HEK293 (cell line): ENCODE measurements around the gene ANKRD9.

Experiments used
- BCL11A ChIP-seq: fragments of 450-650 bp; formaldehyde crosslinking; IDR thresholded peaks from 2 replicates; pipeline ENCODE4 v1.5.1; 2016; ENCODE audit warnings: low read depth, missing biosample characterization, missing genetic modification characterization
- CTCF ChIP-seq: fragments of 450-650 bp; formaldehyde crosslinking; IDR thresholded peaks from 2 replicates; pipeline ENCODE4 v1.5.1; 2016; ENCODE audit warnings: missing biosample characterization, missing genetic modification characterization
- HOXD13 ChIP-seq: sonication (generic); formaldehyde crosslinking; IDR thresholded peaks from 2 replicates; pipeline ENCODE4 v1.8.0; 2022; ENCODE audit warnings: missing genetic modification reagents, borderline replicate concordance
- IKZF3 ChIP-seq: fragments of 450-650 bp; IDR thresholded peaks from 2 replicates; pipeline ENCODE4 v1.5.0; 2018; ENCODE audit warnings: missing biosample characterization, mild to moderate bottlenecking, missing genetic modification characterization, moderate library complexity
- KLF17 ChIP-seq: fragments of 450-650 bp; formaldehyde crosslinking; IDR thresholded peaks from 2 replicates; pipeline ENCODE4 v1.5.1; 2016; ENCODE audit warnings: missing biosample characterization, missing genetic modification characterization
- KLF7 ChIP-seq: fragments of 450-650 bp; formaldehyde crosslinking; IDR thresholded peaks from 2 replicates; pipeline ENCODE4 v1.5.1; 2016; ENCODE audit warnings: missing biosample characterization, missing genetic modification characterization, borderline replicate concordance
- KLF9 ChIP-seq: fragments of 450-650 bp; formaldehyde crosslinking; IDR thresholded peaks from 2 replicates; pipeline ENCODE4 v1.5.1; 2016; ENCODE audit warnings: missing biosample characterization, missing genetic modification characterization, low read depth
- OSR2 ChIP-seq: fragments of 450-650 bp; formaldehyde crosslinking; IDR thresholded peaks from 2 replicates; pipeline ENCODE4 v1.5.1; 2016; ENCODE audit warnings: missing biosample characterization, missing genetic modification characterization
- OVOL3 ChIP-seq: fragments of 450-650 bp; formaldehyde crosslinking; IDR thresholded peaks from 2 replicates; pipeline ENCODE4 v1.5.1; 2016; ENCODE audit warnings: missing biosample characterization, missing genetic modification characterization
- SALL2 ChIP-seq: fragments of 450-650 bp; formaldehyde crosslinking; IDR thresholded peaks from 2 replicates; pipeline ENCODE4 v1.5.0; 2017; ENCODE audit warnings: missing biosample characterization, mild to moderate bottlenecking, missing genetic modification characterization, borderline replicate concordance
- SCRT1 ChIP-seq: fragments of 450-650 bp; formaldehyde crosslinking; IDR thresholded peaks from 2 replicates; pipeline ENCODE4 v1.5.1; 2016; ENCODE audit warnings: missing biosample characterization, missing genetic modification characterization, borderline replicate concordance
- SP7 ChIP-seq: fragments of 450-650 bp; formaldehyde crosslinking; IDR thresholded peaks from 2 replicates; pipeline ENCODE4 v1.5.1; 2016; ENCODE audit warnings: missing biosample characterization, missing genetic modification characterization
- ZBTB1 ChIP-seq: fragments of 450-650 bp; formaldehyde crosslinking; IDR thresholded peaks from 2 replicates; pipeline ENCODE4 v1.5.1; 2016; ENCODE audit warnings: missing biosample characterization, missing genetic modification characterization
- ZFP41 ChIP-seq: fragments of 450-650 bp; formaldehyde crosslinking; IDR thresholded peaks from 2 replicates; pipeline ENCODE4 v1.5.1; 2016; ENCODE audit warnings: missing biosample characterization, missing genetic modification characterization, borderline replicate concordance
- ZNF10 ChIP-seq: fragments of 450-650 bp; formaldehyde crosslinking; IDR thresholded peaks from 2 replicates; pipeline ENCODE4 v1.5.1; 2017; ENCODE audit warnings: missing biosample characterization, missing genetic modification characterization
- ZNF2 ChIP-seq: fragments of 450-650 bp; formaldehyde crosslinking; IDR thresholded peaks from 2 replicates; pipeline ENCODE4 v1.5.1; 2016; ENCODE audit warnings: missing biosample characterization, missing genetic modification characterization
- ZNF211 ChIP-seq: fragments of 450-650 bp; formaldehyde crosslinking; IDR thresholded peaks from 2 replicates; pipeline ENCODE4 v1.5.1; 2016; ENCODE audit warnings: low read depth, missing biosample characterization, missing genetic modification characterization
- ZNF23 ChIP-seq: fragments of 450-650 bp; formaldehyde crosslinking; IDR thresholded peaks from 2 replicates; pipeline ENCODE4 v1.5.1; 2016; ENCODE audit warnings: missing biosample characterization, missing genetic modification characterization, borderline replicate concordance
- ZNF239 ChIP-seq: fragments of 450-650 bp; formaldehyde crosslinking; IDR thresholded peaks from 2 replicates; pipeline ENCODE4 v1.5.1; 2016; ENCODE audit warnings: missing biosample characterization, missing genetic modification characterization
- ZNF335 ChIP-seq: fragments of 450-650 bp; formaldehyde crosslinking; conservative IDR thresholded peaks from 2 replicates; pipeline ENCODE4 v1.5.1; 2016; ENCODE audit warnings: missing biosample characterization, missing genetic modification characterization
- ZNF391 ChIP-seq: fragments of 450-650 bp; formaldehyde crosslinking; IDR thresholded peaks from 2 replicates; pipeline ENCODE4 v1.5.1; 2016; ENCODE audit warnings: low read depth, missing biosample characterization, missing genetic modification characterization, borderline replicate concordance
- ZNF488 ChIP-seq: fragments of 450-650 bp; formaldehyde crosslinking; IDR thresholded peaks from 2 replicates; pipeline ENCODE4 v1.5.1; 2016; ENCODE audit warnings: missing biosample characterization, missing genetic modification characterization
- ZNF544 ChIP-seq: fragments of 450-650 bp; formaldehyde crosslinking; IDR thresholded peaks from 2 replicates; pipeline ENCODE4 v1.5.0; 2017; ENCODE audit warnings: missing biosample characterization, missing genetic modification characterization
- ZNF548 ChIP-seq: fragments of 450-650 bp; formaldehyde crosslinking; IDR thresholded peaks from 2 replicates; pipeline ENCODE4 v1.5.1; 2016; ENCODE audit warnings: missing biosample characterization, missing genetic modification characterization
- ZNF549 ChIP-seq: fragments of 450-650 bp; IDR thresholded peaks from 2 replicates; pipeline ENCODE4 v1.5.1; 2018; ENCODE audit warnings: missing biosample characterization, missing genetic modification characterization, mild to moderate bottlenecking, inconsistent platforms, moderate library complexity
- ZNF571 ChIP-seq: fragments of 450-650 bp; formaldehyde crosslinking; IDR thresholded peaks from 2 replicates; pipeline ENCODE4 v1.5.0; 2017; ENCODE audit warnings: missing biosample characterization, missing genetic modification characterization
- ZNF610 ChIP-seq: fragments of 450-650 bp; formaldehyde crosslinking; IDR thresholded peaks from 2 replicates; pipeline ENCODE4 v1.5.1; 2016; ENCODE audit warnings: missing biosample characterization, missing genetic modification characterization, borderline replicate concordance
- ZNF660 ChIP-seq: fragments of 450-650 bp; IDR thresholded peaks from 2 replicates; pipeline ENCODE4 v1.5.1; 2018; ENCODE audit warnings: missing biosample characterization, mild to moderate bottlenecking, missing genetic modification characterization
- ZNF701 ChIP-seq: fragments of 450-650 bp; formaldehyde crosslinking; IDR thresholded peaks from 2 replicates; pipeline ENCODE4 v1.5.1; 2016; ENCODE audit warnings: missing biosample characterization, missing genetic modification characterization
- ZNF791 ChIP-seq: fragments of 450-650 bp; formaldehyde crosslinking; IDR thresholded peaks from 2 replicates; pipeline ENCODE4 v1.5.1; 2016; ENCODE audit warnings: missing biosample characterization, missing genetic modification characterization
- ZSCAN30 ChIP-seq: fragments of 450-650 bp; IDR thresholded peaks from 2 replicates; pipeline ENCODE4 v1.5.1; 2018; ENCODE audit warnings: missing biosample characterization, mild to moderate bottlenecking, missing genetic modification characterization, moderate library complexity
- TF ChIP-seq, protein P1 (sequence below): fragments of 450-650 bp; formaldehyde crosslinking; IDR thresholded peaks from 2 replicates; pipeline ENCODE4 v1.5.1; 2016; ENCODE audit warnings: missing biosample characterization, missing genetic modification characterization
- TF ChIP-seq, protein P2 (sequence below): fragments of 450-650 bp; formaldehyde crosslinking; IDR thresholded peaks from 2 replicates; pipeline ENCODE4 v1.5.1; 2016; ENCODE audit warnings: missing biosample characterization, missing genetic modification characterization
- TF ChIP-seq, protein P3 (sequence below): fragments of 450-650 bp; formaldehyde crosslinking; optimal IDR thresholded peaks from 2 replicates; pipeline ENCODE3; 2016; ENCODE audit warnings: missing biosample characterization, mild to moderate bottlenecking, missing genetic modification characterization

ANKRD9 gene

GRCh38 chr14:102539544-102540314, 30.2 kb upstream of the ANKRD9 start (continued):
- no peak for TF ChIP-seq ZNF548
- TF ChIP-seq ZNF791 (tag by site-specific recombination), result no peak
- TF ChIP-seq, protein P1, sequence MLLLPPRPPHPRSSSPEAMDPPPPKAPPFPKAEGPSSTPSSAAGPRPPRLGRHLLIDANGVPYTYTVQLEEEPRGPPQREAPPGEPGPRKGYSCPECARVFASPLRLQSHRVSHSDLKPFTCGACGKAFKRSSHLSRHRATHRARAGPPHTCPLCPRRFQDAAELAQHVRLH, result no peak
- TF ChIP-seq SCRT1, result no peak
- TF ChIP-seq, protein P2, sequence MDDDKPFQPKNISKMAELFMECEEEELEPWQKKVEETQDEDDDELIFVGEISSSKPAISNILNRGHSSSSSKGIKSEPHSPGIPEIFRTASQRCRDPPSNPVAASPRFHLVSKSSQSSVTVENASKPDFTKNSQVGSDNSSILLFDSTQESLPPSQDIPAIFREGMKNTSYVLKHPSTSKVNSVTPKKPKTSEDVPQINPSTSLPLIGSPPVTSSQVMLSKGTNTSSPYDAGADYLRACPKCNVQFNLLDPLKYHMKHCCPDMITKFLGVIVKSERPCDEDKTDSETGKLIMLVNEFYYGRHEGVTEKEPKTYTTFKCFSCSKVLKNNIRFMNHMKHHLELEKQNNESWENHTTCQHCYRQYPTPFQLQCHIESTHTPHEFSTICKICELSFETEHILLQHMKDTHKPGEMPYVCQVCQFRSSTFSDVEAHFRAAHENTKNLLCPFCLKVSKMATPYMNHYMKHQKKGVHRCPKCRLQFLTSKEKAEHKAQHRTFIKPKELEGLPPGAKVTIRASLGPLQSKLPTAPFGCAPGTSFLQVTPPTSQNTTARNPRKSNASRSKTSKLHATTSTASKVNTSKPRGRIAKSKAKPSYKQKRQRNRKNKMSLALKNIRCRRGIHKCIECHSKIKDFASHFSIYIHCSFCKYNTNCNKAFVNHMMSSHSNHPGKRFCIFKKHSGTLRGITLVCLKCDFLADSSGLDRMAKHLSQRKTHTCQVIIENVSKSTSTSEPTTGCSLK (tag by site-specific recombination), result no peak
- no peak for TF ChIP-seq ZNF610 (tag by site-specific recombination)
- TF ChIP-seq ZFP41, result no peak
- no peak for TF ChIP-seq IKZF3 (tag by site-specific recombination)
- TF ChIP-seq HOXD13 (CRISPR knock-in tag), result no peak
- TF ChIP-seq ZNF239 (tag by site-specific recombination), result no peak
- TF ChIP-seq ZNF488 (tag by site-specific recombination), result no peak
- no peak for TF ChIP-seq ZNF335
- no peak for TF ChIP-seq ZNF544 (tag by site-specific recombination)
- TF ChIP-seq, protein P3, sequence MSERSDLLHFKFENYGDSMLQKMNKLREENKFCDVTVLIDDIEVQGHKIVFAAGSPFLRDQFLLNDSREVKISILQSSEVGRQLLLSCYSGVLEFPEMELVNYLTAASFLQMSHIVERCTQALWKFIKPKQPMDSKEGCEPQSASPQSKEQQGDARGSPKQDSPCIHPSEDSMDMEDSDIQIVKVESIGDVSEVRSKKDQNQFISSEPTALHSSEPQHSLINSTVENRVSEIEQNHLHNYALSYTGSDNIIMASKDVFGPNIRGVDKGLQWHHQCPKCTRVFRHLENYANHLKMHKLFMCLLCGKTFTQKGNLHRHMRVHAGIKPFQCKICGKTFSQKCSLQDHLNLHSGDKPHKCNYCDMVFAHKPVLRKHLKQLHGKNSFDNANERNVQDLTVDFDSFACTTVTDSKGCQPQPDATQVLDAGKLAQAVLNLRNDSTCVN (tag by site-specific recombination), result no peak
- TF ChIP-seq KLF17 (tag by site-specific recombination), result 0 out of 2 replicates have a peak, but pooled peaks have one; percentile 19
- TF ChIP-seq KLF7, result no peak
- no peak for TF ChIP-seq ZBTB1 (tag by site-specific recombination)
- no peak for TF ChIP-seq ZNF23 (tag by site-specific recombination)
- TF ChIP-seq ZNF391 (tag by site-specific recombination), result no peak
- peak; percentile 45; the same call in 1 of the 2 replicates for TF ChIP-seq OSR2
- TF ChIP-seq ZNF549, result no peak
- TF ChIP-seq ZNF571 (tag by site-specific recombination), result no peak
- TF ChIP-seq ZSCAN30 (tag by site-specific recombination), result no peak
- no peak for TF ChIP-seq BCL11A (tag by site-specific recombination)
- TF ChIP-seq ZNF211 (tag by site-specific recombination), result no peak
- TF ChIP-seq KLF9 (tag by site-specific recombination), result no peak
- TF ChIP-seq SALL2, result no peak
- no peak for TF ChIP-seq CTCF (tag by site-specific recombination)
- TF ChIP-seq ZNF10 (tag by site-specific recombination), result no peak
- TF ChIP-seq ZNF701 (tag by site-specific recombination), result no peak
- peak; percentile 67; the same call in 1 of the 2 replicates for TF ChIP-seq SP7 (tag by site-specific recombination)
- TF ChIP-seq OVOL3, result no peak
- TF ChIP-seq ZNF2 (tag by site-specific recombination), result no peak
- no peak for TF ChIP-seq ZNF660
